ENCODE data around the gene TRPM1. TPM values are rescaled to one million over a fixed set of nuclear protein-coding genes. Genes with fewer than 3 reads are reported as not detected.

TRPM1 gene
- total RNA-seq, 2 donors from 2014 or later = not detected

GRCh38 chr15:31001702-31002101, 99.8 kb downstream of the TRPM1 start:
- WGBS, 2 experiments (ENCODE audit: insufficient coverage in 1 of 2, insufficient read length in 1 of 2) = 81 to 94% methylated on average over 3 of the region's 3 CpGs
- Histone ChIP-seq H3K27me3 (ENCODE audit: control insufficient read depth, insufficient read depth, low read length, poor library complexity, severe bottlenecking) (no peaks in the 10 kb centered on the region), H3K9me3 (ENCODE audit: control insufficient read depth, low read length) (no peaks in the 10 kb centered on the region), H3K4me1 (ENCODE audit: control insufficient read depth, insufficient read depth, low read length) (peaks cover 2% of the 10 kb centered on the region), H3K27ac (ENCODE audit: low read depth, low read length) (no peak overlapping the region), H3K9ac (ENCODE audit: extremely low read depth, low read length, poor library complexity, severe bottlenecking) (no peak overlapping the region), H3K36me3 (ENCODE audit: control insufficient read depth, insufficient read depth, low read length) (no peaks in the 10 kb centered on the region), H3K4me3 (ENCODE audit: low read length) (no peak overlapping the region)
- peaks cover 11% of the 10 kb centered on the region for H3K4me1 Mint-ChIP-seq
- peaks cover 7% of the 10 kb centered on the region for H3K27me3 Mint-ChIP-seq (ENCODE audit: insufficient read depth)
- TF ChIP-seq CTCF (conservative IDR thresholded peaks at IDR 0.05) = no peak
- no peak overlapping the region for H3K4me3 Mint-ChIP-seq
- no peaks in the 10 kb centered on the region for H3K9me3 Mint-ChIP-seq
- DNase-seq = no peak
- H3K36me3 Mint-ChIP-seq (ENCODE audit: low read depth) = no peaks in the 10 kb centered on the region
- H3K27ac Mint-ChIP-seq = no peak overlapping the region

DNA sequence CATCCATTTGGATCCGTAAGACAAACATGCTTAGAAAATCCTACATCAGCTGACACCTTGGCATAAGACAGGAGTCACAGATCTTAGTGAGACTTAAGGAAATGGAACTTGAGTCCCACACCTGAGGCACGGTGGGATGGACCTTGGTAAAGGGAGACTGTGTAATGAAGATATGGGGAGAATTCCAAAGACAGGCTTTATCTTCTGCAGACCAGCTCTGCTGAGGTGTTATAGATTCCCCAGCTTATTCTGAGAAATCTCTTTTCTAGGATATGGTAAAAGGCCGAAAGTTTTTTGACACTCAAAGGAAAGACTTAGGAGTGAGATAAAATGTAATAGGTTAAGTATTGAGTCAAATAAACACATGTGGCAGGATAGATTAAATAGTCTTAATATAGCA, 101.8 kb downstream of the TRPM1 start:
- Mint-ChIP-seq H3K4me1 (peaks cover 11% of the 10 kb centered on the region), H3K27ac (no peak overlapping the region), H3K27me3 (ENCODE audit: insufficient read depth) (peaks cover 7% of the 10 kb centered on the region), H3K9me3 (peaks cover 2% of the 10 kb centered on the region), H3K4me3 (no peak overlapping the region), H3K36me3 (ENCODE audit: low read depth) (no peaks in the 10 kb centered on the region)
- no peak for TF ChIP-seq CTCF (conservative IDR thresholded peaks at IDR 0.05)
- Histone ChIP-seq H3K4me1 (ENCODE audit: control insufficient read depth, insufficient read depth, low read length) (peaks cover 2% of the 10 kb centered on the region), H3K9me3 (ENCODE audit: control insufficient read depth, low read length) (no peaks in the 10 kb centered on the region), H3K4me3 (ENCODE audit: low read length) (no peak overlapping the region), H3K9ac (ENCODE audit: extremely low read depth, low read length, poor library complexity, severe bottlenecking) (no peak overlapping the region), H3K27me3 (ENCODE audit: control insufficient read depth, insufficient read depth, low read length, poor library complexity, severe bottlenecking) (no peaks in the 10 kb centered on the region), H3K36me3 (ENCODE audit: control insufficient read depth, insufficient read depth, low read length) (no peaks in the 10 kb centered on the region), H3K27ac (ENCODE audit: low read depth, low read length) (no peak overlapping the region)
- WGBS, 2 experiments (ENCODE audit: insufficient coverage in 1 of 2, insufficient read length in 1 of 2) = 81 to 85% methylated on average over 2 to 3 of the region's 3 CpGs
- no peak for DNase-seq

DNA sequence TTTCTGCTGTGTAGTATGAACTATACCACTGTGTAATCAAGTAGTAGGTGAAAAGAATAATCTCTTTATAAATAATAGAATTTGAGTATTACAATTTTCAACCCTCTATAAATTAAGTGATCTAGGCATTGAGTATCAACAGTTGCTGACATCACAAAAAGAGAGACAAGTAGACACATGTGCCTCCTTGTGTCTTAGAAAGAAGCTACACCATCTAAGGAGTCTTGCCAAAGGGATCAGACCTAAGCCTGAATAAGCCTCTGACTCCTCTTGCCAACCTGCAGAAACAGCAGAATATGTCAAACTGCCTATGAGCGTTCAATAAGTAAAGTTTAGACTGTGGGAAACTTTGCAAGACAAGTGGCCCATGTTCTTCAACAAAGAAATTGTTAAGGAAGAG, 104.3 kb downstream of the TRPM1 start:
- no peak overlapping the region for H3K27ac ChIP-seq (ENCODE audit: low read depth, low read length)
- DNase-seq = no peak
- H3K36me3 ChIP-seq (ENCODE audit: control insufficient read depth, insufficient read depth, low read length) = no peaks in the 10 kb centered on the region
- H3K4me1 ChIP-seq (ENCODE audit: control insufficient read depth, insufficient read depth, low read length) = peaks cover 2% of the 10 kb centered on the region
- H3K4me3 Mint-ChIP-seq = no peak overlapping the region
- peaks cover 2% of the 10 kb centered on the region for H3K9me3 Mint-ChIP-seq
- no peaks in the 10 kb centered on the region for H3K27me3 ChIP-seq (ENCODE audit: control insufficient read depth, insufficient read depth, low read length, poor library complexity, severe bottlenecking)
- H3K27ac Mint-ChIP-seq = no peak overlapping the region
- WGBS, 2 experiments (ENCODE audit: insufficient coverage in 1 of 2, insufficient read length in 1 of 2) = 91 to 100% methylated on average over 1 of the region's 1 CpG
- TF ChIP-seq CTCF (conservative IDR thresholded peaks at IDR 0.05) = peak; percentile 30
- H3K4me1 Mint-ChIP-seq = peaks cover 7% of the 10 kb centered on the region
- H3K27me3 Mint-ChIP-seq (ENCODE audit: insufficient read depth) = peaks cover 5% of the 10 kb centered on the region
- no peak overlapping the region for H3K4me3 ChIP-seq (ENCODE audit: low read length)
- no peaks in the 10 kb centered on the region for H3K36me3 Mint-ChIP-seq (ENCODE audit: low read depth)
- H3K9ac ChIP-seq (ENCODE audit: extremely low read depth, low read length, poor library complexity, severe bottlenecking) = no peak overlapping the region
- H3K9me3 ChIP-seq (ENCODE audit: control insufficient read depth, low read length) = no peaks in the 10 kb centered on the region

Measured in endodermal cell (in vitro differentiated cells).